Ectodermal cell (in vitro differentiated cells): ENCODE results near the gene KIF26A.

Source experiments
- H3K27ac ChIP-seq: 2 replicates; pipeline ENCODE4 v1.7.0; 2013; ENCODE audit warnings: mild to moderate bottlenecking, low read depth, low read length; ENCODE audit not compliant: insufficient read depth, poor library complexity, severe bottlenecking
- H3K27me3 ChIP-seq: 2 replicates; pipeline ENCODE4 v1.7.0; 2013; ENCODE audit warnings: mild to moderate bottlenecking, low read length; ENCODE audit not compliant: insufficient read depth, control insufficient read depth, poor library complexity, severe bottlenecking
- H3K36me3 ChIP-seq: one replicate; pipeline ENCODE4 v1.7.0; 2013; ENCODE audit warnings: low read length; ENCODE audit not compliant: control insufficient read depth, insufficient read depth
- H3K4me1 ChIP-seq: one replicate; pipeline ENCODE4 v1.7.0; 2013; ENCODE audit warnings: low read length; ENCODE audit not compliant: control insufficient read depth, insufficient read depth
- H3K4me3 ChIP-seq: 2 replicates; pipeline ENCODE4 v1.7.0; 2013; ENCODE audit warnings: low read depth, low read length, control low read depth; ENCODE audit not compliant: insufficient read depth
- H3K9me3 ChIP-seq: 2 replicates; pipeline ENCODE4 v1.7.0; 2013; ENCODE audit warnings: mild to moderate bottlenecking, low read length, moderate library complexity; ENCODE audit not compliant: control insufficient read depth
- WGBS, 2 experiments: methylation state at CpG; one replicate each; pipeline ENCODE4 v1.1.7; 2013; ENCODE audit warnings: missing lambda C conversion rate in 2 of 2; 5-methylcytosine and 5-hydroxymethylcytosine counted together

The KIF26A gene

GRCh38 chr14:104095426-104096310 is 42.7 kb upstream of the KIF26A start:
- no peaks in the 10 kb centered on the region for H3K27me3 ChIP-seq
- H3K4me3 ChIP-seq = no peak overlapping the region
- H3K4me1 ChIP-seq = peaks cover 14% of the 10 kb centered on the region
- H3K36me3 ChIP-seq = no peaks in the 10 kb centered on the region
- H3K27ac ChIP-seq = no peak overlapping the region
- no peaks in the 10 kb centered on the region for H3K9me3 ChIP-seq
- 93% methylated on average over 31 of the region's 31 CpGs for WGBS, 2 experiments

GRCh38 chr14:104096318-104096717 is 42.1 kb upstream of the KIF26A start:
- H3K9me3 ChIP-seq = no peaks in the 10 kb centered on the region
- no peaks in the 10 kb centered on the region for H3K36me3 ChIP-seq
- no peak overlapping the region for H3K27ac ChIP-seq
- 92 to 93% methylated on average over 14 of the region's 14 CpGs for WGBS, 2 experiments
- no peak overlapping the region for H3K4me3 ChIP-seq
- H3K4me1 ChIP-seq = peaks cover 10% of the 10 kb centered on the region
- no peaks in the 10 kb centered on the region for H3K27me3 ChIP-seq

GRCh38 chr14:104096751-104097700 is 41.4 kb upstream of the KIF26A start:
- Histone ChIP-seq H3K4me1 (peaks cover 6% of the 10 kb centered on the region), H3K4me3 (no peak overlapping the region), H3K27me3 (no peaks in the 10 kb centered on the region), H3K36me3 (no peaks in the 10 kb centered on the region), H3K9me3 (no peaks in the 10 kb centered on the region), H3K27ac (no peak overlapping the region)
- WGBS, 2 experiments = 84 to 87% methylated on average over 25 of the region's 25 CpGs

- no peaks in the 10 kb centered on the region for H3K27me3 ChIP-seq
- H3K4me1 ChIP-seq = peaks cover 6% of the 10 kb centered on the region
- WGBS, 2 experiments = 93% methylated on average over 25 of the region's 25 CpGs
- no peaks in the 10 kb centered on the region for H3K9me3 ChIP-seq
- no peak overlapping the region for H3K27ac ChIP-seq
- H3K4me3 ChIP-seq = no peak overlapping the region
- no peaks in the 10 kb centered on the region for H3K36me3 ChIP-seq
These were observed 39.9 kb upstream of the KIF26A start for GRCh38 chr14:104098272-104099095.

GRCh38 chr14:104099096-104100041 is 39.0 kb upstream of the KIF26A start:
- Histone ChIP-seq H3K36me3 (no peaks in the 10 kb centered on the region), H3K27me3 (no peaks in the 10 kb centered on the region), H3K27ac (no peak overlapping the region), H3K4me1 (peaks cover 4% of the 10 kb centered on the region), H3K9me3 (no peaks in the 10 kb centered on the region), H3K4me3 (no peak overlapping the region)
- 88% methylated on average over 26 of the region's 26 CpGs for WGBS, 2 experiments

- peaks cover 3% of the 10 kb centered on the region for H3K4me1 ChIP-seq
- 93% methylated on average over 23 of the region's 23 CpGs for WGBS, 2 experiments
- H3K27ac ChIP-seq = no peak overlapping the region
- no peaks in the 10 kb centered on the region for H3K36me3 ChIP-seq
- H3K9me3 ChIP-seq = no peaks in the 10 kb centered on the region
- no peaks in the 10 kb centered on the region for H3K27me3 ChIP-seq
- no peak overlapping the region for H3K4me3 ChIP-seq
These were observed 38.0 kb upstream of the KIF26A start for GRCh38 chr14:104100171-104101085.

- H3K36me3 ChIP-seq = no peaks in the 10 kb centered on the region
- peaks cover 3% of the 10 kb centered on the region for H3K4me1 ChIP-seq
- H3K4me3 ChIP-seq = no peak overlapping the region
- WGBS, 2 experiments = 87 to 89% methylated on average over 16 of the region's 16 CpGs
- no peaks in the 10 kb centered on the region for H3K27me3 ChIP-seq
- H3K9me3 ChIP-seq = no peaks in the 10 kb centered on the region
- H3K27ac ChIP-seq = no peak overlapping the region
These were observed 37.2 kb upstream of the KIF26A start for GRCh38 chr14:104101086-104101621.

- no peaks in the 10 kb centered on the region for H3K9me3 ChIP-seq
- no peaks in the 10 kb centered on the region for H3K27me3 ChIP-seq
- no peak overlapping the region for H3K4me3 ChIP-seq
- peaks cover 3% of the 10 kb centered on the region for H3K4me1 ChIP-seq
- WGBS, 2 experiments = 93 to 94% methylated on average over 16 of the region's 16 CpGs
- H3K36me3 ChIP-seq = no peaks in the 10 kb centered on the region
- no peak overlapping the region for H3K27ac ChIP-seq
These were observed 36.6 kb upstream of the KIF26A start for GRCh38 chr14:104101651-104102281.
